A673 (cell line): ENCODE measurements around the gene CFAP221. TPM values are rescaled to one million over a fixed set of nuclear protein-coding genes. Genes with fewer than 3 reads are reported as not detected.

Experiments used
- BruUV-seq: library from RNA; stranded (reverse); fragments of 400-500 nt; replicated peaks from 2 replicates; lab custom pipeline; 2021; lab: Mats Ljungman, UMichigan
- CTCF ChIA-PET: fragments of 300-600 bp; sonication (Branson Sonifier 250); formaldehyde crosslinking; loops from one replicate; lab custom pipeline; 2022; ENCODE audit warnings: antibody characterized with exemption; lab: Charles Lee
- POLR2A ChIA-PET: fragments of 300-600 bp; sonication (Branson Sonifier 250); formaldehyde crosslinking; loops from one replicate; lab custom pipeline; 2022; ENCODE audit warnings: antibody characterized with exemption; ENCODE audit not compliant: low non-redundant PET; lab: Charles Lee
- DNase-seq: peaks from one replicate; pipeline ENCODE4 v3.0.0-alpha.2; 2015; ENCODE audit warnings: low spot score
- H3K27ac ChIP-seq: fragments of 200-600 bp; sonication (generic); 2 replicates; pipeline ENCODE4 v1.5.1; 2016; ENCODE audit warnings: mixed run types, low read depth, mild to moderate bottlenecking, mixed read lengths, antibody characterized with exemption, low read length; ENCODE audit not compliant: poor library complexity, severe bottlenecking
- H3K27me3 ChIP-seq: fragments of 200-600 bp; sonication (generic); replicated peaks from 2 replicates; pipeline ENCODE4 v1.6.1; 2017; ENCODE audit warnings: mixed run types, low read depth, mild to moderate bottlenecking, mixed read lengths, antibody characterized with exemption, low read length; ENCODE audit not compliant: insufficient read depth, poor library complexity
- H3K36me3 ChIP-seq: fragments of 200-600 bp; sonication (generic); 2 replicates; pipeline ENCODE4 v1.6.1; 2016; ENCODE audit warnings: mixed run types, mild to moderate bottlenecking, mixed read lengths, antibody characterized with exemption, low read length; ENCODE audit not compliant: insufficient read depth, poor library complexity, severe bottlenecking
- H3K4me1 ChIP-seq: fragments of 200-600 bp; sonication (generic); 2 replicates; pipeline ENCODE4 v1.6.1; 2017; ENCODE audit warnings: mixed run types, mild to moderate bottlenecking, mixed read lengths, antibody characterized with exemption, low read length; ENCODE audit not compliant: insufficient read depth, poor library complexity, severe bottlenecking
- H3K4me3 ChIP-seq: fragments of 200-600 bp; sonication (generic); 2 replicates; pipeline ENCODE4 v1.5.1; 2016; ENCODE audit warnings: low read depth, mixed run types, mild to moderate bottlenecking, mixed read lengths, low read length; ENCODE audit not compliant: poor library complexity, severe bottlenecking
- H3K9me3 ChIP-seq: fragments of 200-600 bp; sonication (generic); 2 replicates; pipeline ENCODE4 v1.6.1; 2016; ENCODE audit warnings: mixed run types, low read depth, mild to moderate bottlenecking, mixed read lengths, antibody characterized with exemption, low read length; ENCODE audit not compliant: poor library complexity, severe bottlenecking
- CTCF ChIP-seq: fragments of 300-800, 200-600 bp; sonication (generic); conservative IDR thresholded peaks from 2 replicates; pipeline ENCODE4 v1.5.1; 2017; ENCODE audit warnings: low read depth, mild to moderate bottlenecking, antibody characterized with exemption, low read length, moderate library complexity, mixed read lengths
- EZH2 ChIP-seq: fragments of 200-600 bp; sonication (generic); IDR thresholded peaks from 2 replicates; pipeline ENCODE4 v1.6.1; 2017; ENCODE audit warnings: borderline replicate concordance, low read depth, mild to moderate bottlenecking, mixed read lengths, antibody characterized with exemption, low read length; ENCODE audit not compliant: poor library complexity, severe bottlenecking
- intact Hi-C: fragments of 100-400 bp; cut with micrococcal nuclease; formaldehyde crosslinking; loops from one replicate; pipeline ENCODE4 v1.10.0; 2022; ENCODE audit not compliant: unreplicated experiment
- total RNA-seq: library from RNA; stranded (reverse); gene quantifications from 2 replicates; pipeline ENCODE4 v1.2.3, GENCODE V29; 2021

The CFAP221 gene
- total RNA-seq, 1 experiment from 2014 or later = 1.5 TPM

DNA sequence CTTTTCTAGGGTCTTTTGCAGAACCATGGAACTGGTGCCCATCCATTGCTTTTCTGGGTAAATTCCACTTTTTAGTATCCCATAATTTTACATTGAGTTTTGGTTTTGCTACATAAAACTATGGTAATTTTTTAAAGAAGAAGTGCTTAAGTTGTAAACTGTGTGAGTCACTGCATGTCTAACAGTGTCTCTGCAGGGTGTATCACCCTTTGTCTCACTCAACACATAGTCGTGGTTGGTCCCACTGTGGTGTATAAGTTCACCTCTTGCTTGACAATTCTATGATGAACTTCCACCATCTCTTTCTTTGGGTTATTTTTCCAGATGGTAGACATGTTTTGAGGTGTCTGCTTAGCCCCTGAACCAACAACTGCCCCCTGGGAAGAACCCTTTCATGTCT is 30.4 kb upstream of the CFAP221 start:
- Histone ChIP-seq H3K27me3 (no peaks in the 10 kb centered on the region), H3K9me3 (no peaks in the 10 kb centered on the region), H3K4me3 (no peak overlapping the region), H3K4me1 (no peaks in the 10 kb centered on the region), H3K27ac (no peak overlapping the region), H3K36me3 (no peaks in the 10 kb centered on the region)
- intact Hi-C loops = no loop called here
- peak; percentile 25 for DNase-seq
- ChIA-PET POLR2A (no interaction called here), CTCF (no interaction called here)
- no peak for TF ChIP-seq CTCF
- no peak for TF ChIP-seq EZH2
- BruUV-seq = no TSS peak

DNA sequence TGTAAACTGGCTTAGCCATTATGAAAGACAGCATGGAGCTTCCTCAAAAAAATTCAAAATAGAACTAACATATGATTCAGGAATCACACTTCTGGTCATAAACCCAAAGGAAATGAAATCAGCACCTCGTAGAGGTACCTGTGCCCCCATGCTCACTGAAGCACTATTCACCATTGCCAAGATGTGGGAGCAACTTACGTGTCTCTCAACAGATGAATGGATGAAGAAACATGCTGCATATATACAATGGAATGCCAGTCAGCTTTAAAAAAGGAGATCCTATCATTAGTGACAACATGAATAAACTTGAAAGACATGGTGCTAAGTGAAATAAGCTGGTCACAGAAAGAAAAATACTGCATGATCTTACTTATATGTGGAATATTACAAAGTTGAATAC is 28.1 kb upstream of the CFAP221 start:
- Histone ChIP-seq H3K27me3 (no peaks in the 10 kb centered on the region), H3K4me1 (no peaks in the 10 kb centered on the region), H3K27ac (no peak overlapping the region), H3K36me3 (no peaks in the 10 kb centered on the region), H3K4me3 (no peak overlapping the region), H3K9me3 (no peaks in the 10 kb centered on the region)
- intact Hi-C loops = loop anchor here (5.0 kb wide), 1 partner anchor 146 kb away; no protein-coding TSS in a partner anchor
- no TSS peak for BruUV-seq
- CTCF ChIA-PET = interaction anchor here (1.0 kb wide), 1 partner anchor 20 kb away, joined by 3 read pairs; no protein-coding TSS in a partner anchor
- POLR2A ChIA-PET = no interaction called here
- TF ChIP-seq CTCF (no peak), EZH2 (no peak)
- no peak for DNase-seq

- Histone ChIP-seq H3K4me1 (no peaks in the 10 kb centered on the region), H3K4me3 (no peak overlapping the region), H3K36me3 (no peaks in the 10 kb centered on the region), H3K27ac (no peak overlapping the region), H3K27me3 (no peaks in the 10 kb centered on the region), H3K9me3 (no peaks in the 10 kb centered on the region)
- peak; percentile 79 for DNase-seq
- no TSS peak for BruUV-seq
- ChIA-PET POLR2A (no interaction called here), CTCF (interaction anchor here (0.7 kb wide), 2 partner anchors 9 to 799 kb away, joined by 3 to 4 read pairs; no protein-coding TSS in a partner anchor)
- TF ChIP-seq CTCF (peak; percentile 84), EZH2 (no peak)
- intact Hi-C loops = loop anchor here (5.0 kb wide), 1 partner anchor 145 kb away; no protein-coding TSS in a partner anchor
Measured at GRCh38 chr2:119517433-119517832, 26.8 kb upstream of the CFAP221 start.
